IPS-NIHi7 (cell line): ENCODE results near the gene WNT8A.

Experiments
- DNase-seq: peaks from one replicate; pipeline ENCODE4 v3.0.0; 2012; ENCODE audit warnings: mixed read lengths; ENCODE audit errors: extremely low spot score

The WNT8A gene

DNA sequence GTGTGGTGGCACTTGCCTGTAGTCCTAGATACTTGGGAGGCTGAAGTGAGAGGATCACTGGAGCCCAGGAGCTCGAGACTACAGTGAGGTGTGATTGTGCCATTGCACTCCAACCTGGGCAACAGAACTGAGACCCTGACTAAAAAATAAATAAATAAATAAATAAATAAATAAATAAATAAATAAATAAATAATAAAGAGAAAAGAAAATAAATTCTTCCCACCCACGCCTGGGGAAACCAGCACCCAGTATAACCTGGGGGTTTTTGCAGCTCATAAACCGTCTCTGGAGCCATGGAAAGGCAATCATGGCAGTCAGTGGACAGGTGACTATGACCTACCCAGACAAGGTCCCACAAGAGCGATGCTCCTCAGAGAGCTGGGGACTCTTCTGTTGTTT, 7.9 kb downstream of the WNT8A start:
- no peak for DNase-seq

DNA sequence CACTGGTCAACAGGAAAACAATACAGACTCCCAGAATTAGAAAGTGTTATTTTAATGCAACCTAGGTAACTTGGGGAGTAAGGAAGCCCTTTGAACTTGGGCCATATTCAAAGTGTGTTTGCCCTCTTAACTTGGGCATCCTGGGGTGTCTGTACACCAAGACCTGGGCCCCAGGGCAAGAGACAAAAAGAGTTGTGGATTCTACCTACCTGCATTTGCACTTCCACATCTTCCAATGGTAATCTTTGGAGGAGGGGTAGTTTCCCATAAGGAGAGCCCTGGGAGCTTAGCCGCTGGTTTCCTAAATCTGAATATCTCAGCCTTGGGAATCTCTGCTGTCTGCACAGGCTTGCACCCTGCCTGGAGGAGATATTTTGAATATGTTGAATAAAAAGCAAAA, 8.5 kb downstream of the WNT8A start:
- DNase-seq = no peak

DNA sequence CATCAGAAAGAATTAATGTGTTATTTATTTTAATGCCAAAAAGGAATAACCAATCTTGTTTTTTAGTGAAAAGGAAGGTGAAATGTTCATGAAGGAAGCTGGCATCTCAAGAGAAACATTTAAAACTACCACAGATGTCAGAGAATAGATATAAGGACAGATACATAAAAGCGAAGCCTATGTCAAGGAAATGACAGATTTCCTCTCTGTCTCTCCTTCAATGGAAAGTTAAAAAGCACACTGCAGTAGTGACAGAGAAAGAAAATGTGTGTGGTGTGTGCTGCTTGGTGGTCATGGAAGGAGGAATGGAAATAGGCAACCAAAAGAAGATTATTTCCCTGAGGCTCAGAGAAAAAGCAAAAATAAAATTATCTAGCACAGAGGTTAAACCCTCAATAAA, 9.2 kb downstream of the WNT8A start:
- no peak for DNase-seq

DNA sequence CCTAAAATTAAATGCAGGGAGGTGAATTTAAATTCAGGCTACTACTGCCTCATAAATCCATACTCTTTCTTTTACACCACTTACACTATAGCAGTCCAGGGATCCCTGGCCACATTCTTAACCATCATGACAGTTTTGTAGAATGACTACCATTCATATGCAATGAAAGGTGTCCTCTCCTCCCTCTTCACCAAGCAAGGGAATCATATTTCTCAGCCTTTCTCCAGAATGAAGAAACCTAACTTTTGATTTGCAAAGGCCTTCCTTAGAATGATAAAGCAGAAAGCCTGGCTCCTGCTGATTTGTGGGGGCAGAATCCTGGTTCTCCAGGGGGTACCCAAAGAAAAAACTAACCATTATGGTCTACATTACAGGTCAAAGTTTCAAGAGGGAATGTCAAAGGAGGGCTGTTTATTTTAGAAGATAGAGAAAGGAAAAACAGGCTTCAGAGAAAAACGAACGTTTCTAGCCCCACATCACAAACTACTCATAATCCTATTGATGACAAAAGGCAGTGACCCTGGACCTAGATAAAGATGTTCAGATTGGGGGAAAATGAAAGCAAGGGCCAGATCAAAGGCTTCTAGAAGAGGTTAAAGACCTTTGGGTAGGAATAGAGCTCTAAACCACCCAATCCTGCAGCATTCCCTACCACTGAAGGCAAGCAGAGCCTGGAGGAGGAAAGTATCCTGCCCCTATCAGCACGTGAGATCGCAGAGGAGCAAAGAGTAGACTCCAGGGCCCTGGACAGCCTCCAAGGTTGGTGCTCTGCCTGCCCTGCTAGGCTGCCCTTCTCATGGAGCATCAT, 11.5 kb downstream of the WNT8A start:
- DNase-seq = peak; percentile 68

DNA sequence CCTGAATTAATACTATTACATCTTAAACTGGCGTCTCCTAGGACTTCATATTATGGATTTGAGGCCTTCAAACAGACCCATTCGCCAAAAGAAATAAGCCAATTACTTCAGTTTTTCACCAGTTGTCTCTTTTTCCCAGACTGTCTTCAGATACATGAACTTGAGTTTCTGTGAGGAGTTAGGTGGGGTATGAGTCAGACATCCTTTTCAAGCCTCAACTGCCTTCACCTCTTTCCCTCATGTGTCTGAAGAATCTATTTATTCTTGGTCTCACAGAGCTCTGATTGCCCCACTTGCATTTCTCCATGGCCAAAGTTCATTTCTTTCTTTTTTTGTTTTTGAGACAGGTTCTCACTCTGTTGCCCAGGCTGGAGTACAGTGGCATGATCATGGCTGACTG, 12.5 kb downstream of the WNT8A start:
- DNase-seq = no peak

DNA sequence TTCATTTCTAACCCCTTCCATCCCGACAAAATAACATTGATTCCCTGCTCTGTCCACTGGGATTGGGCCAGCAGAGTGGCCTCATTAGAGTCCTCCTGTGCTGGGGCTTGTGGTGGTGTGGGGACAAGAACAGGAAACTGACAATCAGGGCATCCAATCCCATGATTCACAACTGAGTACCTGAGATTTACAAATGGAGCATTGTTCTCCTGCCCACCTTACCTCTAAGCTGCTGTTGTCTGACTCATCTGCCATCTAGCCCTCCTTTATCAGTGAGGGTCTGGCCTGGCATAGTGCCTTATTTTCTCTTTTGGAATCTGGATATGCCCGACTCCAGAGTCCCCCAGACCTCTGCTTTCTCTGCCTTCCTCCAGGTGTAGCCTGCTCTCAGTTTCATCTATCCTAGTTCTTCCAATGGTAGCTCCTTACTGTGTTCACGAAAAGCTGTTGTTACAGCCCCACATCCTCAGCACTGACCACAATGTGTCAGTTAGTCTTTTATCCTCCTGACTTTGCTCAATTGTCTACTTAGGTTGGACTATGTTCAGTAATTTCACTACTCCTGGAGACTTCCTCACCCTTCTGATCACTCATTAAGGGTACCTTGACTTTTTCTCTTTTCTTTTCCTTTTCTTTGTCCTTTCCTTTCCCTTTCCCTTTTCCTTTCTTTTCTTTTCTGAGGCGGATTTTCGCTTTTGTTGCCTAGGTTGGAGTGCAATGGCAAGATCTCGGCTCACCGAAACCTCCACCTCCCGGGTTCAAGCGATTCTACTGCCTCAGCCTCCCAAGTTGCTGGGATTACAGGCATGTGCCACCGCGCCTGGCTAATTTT, 13.4 kb downstream of the WNT8A start:
- DNase-seq = no peak

DNA sequence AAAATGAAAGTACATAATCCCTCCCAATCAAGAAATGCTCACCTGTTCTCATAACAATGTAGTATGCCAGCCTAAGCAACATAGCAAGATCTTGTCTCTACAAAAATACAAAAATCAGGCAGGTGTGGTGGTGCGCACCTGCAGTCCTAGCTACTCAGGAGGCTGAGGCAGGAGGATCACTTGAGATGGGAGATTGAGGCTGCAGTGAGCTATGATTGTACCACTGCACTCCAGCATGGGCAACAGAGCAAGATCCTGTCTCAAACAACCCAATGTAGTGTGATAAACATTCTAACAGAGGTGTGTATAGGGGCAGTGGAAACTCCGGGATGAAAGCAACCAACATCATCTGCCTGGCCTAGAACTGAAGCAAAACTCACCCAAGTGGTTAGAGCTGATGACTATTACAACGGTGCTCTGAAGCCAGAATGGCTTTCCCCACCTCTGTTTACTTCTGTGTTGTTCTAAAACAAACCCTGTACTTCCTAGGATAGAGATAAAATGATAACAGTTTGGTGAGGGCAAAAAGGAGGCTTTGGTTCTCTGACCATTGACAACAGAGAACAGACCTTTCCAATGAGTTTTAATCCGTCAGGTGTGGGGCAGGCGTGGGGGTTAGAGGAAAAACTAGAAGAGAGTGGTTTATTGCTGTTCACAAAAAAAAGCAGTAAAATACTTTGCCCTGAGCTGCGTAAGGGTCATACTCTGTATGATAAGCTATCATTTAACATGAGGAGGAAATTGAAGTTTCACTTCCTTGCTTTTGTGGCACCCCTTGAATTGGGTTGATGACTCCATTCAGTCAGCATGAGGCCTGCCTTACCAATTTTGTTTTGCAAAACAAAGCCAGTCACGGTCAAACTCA, 18.9 kb downstream of the WNT8A start:
- no peak for DNase-seq

DNA sequence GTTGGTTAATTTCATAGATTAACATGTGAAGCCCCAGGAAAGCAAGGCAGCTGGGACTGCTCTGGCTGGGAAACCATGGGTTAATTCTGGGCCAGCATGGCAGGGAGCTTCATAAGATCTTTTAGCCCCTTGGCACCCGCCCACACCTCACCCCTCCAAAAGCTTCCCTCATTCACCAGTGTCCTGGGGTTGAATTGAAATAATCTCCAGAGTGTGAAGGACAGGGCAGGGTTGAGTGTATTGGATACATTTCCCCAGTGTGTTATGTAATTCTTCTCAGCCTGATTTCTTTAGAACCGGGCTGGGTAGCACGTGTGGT, 19.4 kb downstream of the WNT8A start:
- no peak for DNase-seq

DNA sequence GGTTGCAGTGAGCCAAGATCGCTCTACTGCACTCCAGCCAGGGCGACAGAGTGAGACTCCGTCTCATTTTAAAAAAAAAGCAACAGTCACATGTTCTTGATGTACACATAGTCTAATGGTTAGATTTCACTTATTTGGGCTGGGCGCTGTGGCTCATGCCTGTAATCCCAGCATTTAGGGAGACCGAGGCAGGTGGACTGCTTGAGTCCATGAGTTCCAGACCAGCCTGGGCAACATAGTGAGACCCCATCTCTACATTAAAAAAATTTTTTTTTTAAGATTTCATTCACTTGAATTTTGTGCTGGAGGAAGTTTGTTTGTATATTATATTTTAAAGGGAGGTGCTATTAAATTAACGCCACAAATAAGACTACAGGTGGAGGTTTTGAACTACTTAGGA, 21.9 kb downstream of the WNT8A start:
- no peak for DNase-seq

DNA sequence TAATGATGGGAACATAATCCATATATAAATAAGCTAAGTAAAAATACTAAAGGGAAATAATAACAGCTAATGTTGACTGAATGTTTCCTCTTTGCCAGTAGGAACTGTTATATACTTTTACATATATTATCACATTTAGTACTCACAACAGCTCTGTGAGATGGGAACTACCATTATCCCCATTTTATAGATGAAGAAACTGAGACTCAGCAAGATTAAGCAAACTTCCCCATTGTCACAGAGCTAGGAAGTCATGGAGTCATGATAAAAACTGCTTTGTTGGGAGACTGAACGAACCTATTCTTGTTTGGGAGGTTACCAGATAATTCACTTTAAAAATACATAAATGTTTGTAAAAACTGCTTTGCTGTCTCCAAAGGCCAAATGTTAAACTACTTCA, 23.4 kb downstream of the WNT8A start:
- DNase-seq = no peak

DNA sequence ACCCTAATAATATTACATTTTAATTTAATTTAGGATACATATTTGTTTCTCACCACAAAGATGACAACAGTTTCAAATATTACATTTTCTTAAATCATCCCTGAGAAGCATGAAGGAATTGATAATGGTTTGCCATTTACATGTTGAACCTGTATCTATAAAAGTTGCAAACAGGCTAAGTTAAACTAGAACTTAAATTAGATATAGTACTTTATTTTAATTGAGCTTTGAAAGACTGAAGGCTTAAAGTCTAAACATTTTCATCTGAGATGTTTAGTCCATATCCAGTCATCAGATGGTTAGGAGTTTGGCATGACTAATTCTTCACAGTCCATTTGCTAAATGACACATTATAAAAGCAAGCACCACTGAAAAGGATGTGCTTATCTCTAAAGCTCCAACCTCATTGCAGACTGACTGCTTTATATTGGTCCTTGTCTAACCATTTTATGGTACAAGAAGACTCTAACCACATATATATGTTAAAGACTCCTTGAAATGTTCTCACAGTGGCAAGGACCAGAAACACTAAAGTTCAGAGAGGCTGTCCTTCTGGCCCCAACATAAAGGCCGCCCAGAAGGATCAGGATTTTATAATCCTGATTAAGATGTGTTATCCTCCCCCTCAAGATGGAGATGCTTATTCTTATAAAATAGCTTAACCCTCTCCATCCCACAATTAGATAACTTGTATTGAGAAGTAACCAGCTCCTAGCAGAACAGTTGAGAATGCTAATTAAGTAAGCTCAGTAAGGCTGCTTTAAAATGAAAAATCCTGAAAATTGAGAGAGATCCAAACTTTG, 25.8 kb downstream of the WNT8A start:
- no peak for DNase-seq

DNA sequence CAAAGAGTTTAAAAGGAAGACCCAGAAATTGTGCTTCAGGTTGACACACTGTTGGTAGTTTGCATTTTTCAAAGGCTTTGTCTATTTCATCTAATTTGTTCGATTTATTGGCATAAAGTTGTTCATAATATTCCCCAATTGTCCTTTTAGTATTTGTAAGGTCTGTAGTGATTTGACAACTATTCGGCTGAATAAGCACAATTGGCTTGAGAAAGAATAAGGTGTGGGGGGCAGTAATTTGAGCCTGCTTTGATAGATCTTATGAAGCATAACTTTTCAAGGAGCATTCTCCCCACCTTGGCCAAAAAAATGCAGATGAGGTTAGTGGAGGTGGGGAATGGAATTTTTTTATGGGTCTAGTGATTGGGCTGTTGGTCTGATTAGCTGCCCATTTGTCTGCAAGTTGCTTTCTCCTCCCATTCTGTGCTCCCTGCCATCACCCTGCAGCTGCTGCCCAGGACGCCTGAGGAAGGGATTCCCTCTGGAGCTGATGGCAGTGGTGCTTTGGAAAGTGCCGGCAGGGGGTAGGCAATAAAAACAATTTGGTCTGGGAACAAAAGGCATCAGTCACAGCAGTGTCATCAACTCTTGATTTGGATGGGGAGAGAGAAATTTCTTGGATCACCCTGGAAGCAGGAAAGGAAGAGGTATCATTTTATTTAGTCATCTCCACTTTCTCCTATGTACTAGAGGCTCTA, 26.6 kb downstream of the WNT8A start:
- peak; percentile 43 for DNase-seq

DNA sequence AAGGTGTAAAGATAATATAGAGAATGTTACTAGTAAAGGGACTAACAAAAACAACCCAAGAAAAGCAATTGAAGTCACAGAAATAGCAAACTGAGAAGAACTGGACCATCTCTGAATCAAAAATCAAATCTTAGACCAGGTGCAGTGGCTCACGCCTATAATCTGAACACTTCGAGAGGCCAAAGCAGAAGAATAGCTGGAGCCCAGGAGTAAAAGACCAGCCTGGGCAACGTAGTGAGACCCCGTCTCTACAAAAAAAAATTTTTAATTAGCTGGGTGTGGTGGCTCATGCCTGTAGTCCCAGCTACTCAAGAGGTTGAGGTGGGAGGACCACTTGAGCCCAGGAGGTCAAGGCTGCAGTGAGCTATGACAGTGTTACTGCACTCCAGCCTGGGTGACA, 27.3 kb downstream of the WNT8A start:
- DNase-seq = no peak

DNA sequence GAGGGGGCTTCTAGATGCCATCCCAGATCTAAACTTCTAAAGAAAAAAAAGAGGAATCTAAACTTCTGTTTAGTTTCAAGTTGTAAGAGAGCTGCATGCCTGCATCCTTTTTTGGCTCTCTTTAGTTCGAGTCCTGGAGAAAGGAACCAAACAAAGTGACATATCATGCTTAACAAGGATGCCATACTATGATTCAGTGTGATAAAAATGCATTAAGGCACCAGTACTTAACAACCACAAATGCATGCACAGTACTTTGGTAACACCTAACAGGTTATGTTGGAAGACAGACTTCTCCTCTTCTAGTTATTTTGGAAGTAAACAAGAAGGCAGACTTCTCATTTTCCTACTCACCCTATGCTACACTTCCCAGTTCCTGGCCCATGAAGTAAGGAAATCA, 28.1 kb downstream of the WNT8A start:
- DNase-seq = no peak

DNA sequence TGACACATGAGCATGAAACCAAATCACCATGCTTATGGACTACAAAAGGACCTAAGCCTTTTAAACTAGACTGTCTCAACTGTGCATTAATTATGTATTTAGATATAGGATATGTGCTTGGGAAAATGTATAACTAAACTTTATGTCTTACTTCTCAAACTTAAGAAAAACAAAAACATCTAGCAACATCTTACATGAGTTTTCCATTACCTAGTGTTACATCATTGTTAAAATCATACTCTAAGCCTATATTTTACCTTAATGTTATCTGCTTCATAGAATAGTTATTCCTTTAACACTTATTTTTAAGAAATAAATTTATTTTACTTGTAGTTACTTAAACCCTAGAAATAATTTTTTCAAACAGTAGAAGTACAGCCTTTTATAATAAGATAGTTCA, 31.4 kb downstream of the WNT8A start:
- DNase-seq = no peak

DNA sequence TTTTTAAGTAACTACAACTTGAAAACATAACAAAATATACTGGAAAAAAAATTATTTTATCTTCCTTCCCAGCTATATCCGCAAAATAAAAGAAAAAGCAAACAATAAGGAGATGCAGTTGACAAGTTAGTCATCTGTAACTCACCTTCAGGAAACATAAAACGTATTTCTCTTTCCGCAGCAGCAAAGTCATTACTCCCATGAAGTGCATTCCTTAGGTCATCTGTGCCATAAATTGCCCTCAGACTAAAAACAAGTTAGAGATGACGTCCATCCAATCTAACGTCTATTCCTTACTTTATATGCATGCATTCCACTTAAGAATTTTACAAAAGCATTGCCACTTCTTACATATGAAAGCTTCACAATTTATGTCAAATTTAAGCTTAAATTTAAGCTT, 44.5 kb downstream of the WNT8A start:
- no peak for DNase-seq

DNA sequence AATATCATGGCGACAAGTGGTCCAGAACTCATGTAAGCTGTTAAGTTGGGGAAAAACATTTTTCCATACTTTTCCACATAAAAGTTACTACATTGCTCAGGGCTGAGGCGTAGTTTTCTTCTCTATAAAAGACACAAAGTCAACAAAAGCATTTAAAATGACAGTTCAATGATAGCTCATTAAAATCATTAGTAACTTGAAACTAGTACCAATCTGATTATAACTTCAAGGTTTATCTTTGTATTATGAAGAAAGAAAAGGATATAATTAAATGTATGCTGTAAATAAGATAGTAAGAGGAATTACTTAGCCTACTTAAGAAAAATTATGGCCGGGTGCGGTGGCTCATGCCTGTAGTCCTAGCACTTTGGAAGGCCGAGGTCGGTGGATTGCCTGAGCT, 45.5 kb downstream of the WNT8A start:
- no peak for DNase-seq

DNA sequence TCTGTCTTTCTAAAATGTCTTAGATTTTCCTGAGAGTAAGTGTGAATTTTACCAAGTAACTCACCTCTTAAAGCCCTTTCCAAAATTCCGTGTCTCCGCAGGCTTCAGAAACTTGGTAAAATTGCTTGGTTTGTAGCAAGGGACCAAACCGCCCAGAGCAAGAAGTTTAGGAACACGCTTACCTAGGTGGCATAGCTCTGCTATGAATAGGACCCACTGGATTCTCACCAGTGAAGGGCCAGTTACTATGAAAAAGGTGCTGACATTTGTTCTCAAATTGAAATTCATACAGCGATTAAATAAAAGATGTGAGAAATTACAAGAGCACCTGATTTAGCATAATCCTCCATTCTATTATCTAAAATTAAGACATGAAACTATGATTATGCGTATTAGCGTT, 48.7 kb downstream of the WNT8A start:
- no peak for DNase-seq

DNA sequence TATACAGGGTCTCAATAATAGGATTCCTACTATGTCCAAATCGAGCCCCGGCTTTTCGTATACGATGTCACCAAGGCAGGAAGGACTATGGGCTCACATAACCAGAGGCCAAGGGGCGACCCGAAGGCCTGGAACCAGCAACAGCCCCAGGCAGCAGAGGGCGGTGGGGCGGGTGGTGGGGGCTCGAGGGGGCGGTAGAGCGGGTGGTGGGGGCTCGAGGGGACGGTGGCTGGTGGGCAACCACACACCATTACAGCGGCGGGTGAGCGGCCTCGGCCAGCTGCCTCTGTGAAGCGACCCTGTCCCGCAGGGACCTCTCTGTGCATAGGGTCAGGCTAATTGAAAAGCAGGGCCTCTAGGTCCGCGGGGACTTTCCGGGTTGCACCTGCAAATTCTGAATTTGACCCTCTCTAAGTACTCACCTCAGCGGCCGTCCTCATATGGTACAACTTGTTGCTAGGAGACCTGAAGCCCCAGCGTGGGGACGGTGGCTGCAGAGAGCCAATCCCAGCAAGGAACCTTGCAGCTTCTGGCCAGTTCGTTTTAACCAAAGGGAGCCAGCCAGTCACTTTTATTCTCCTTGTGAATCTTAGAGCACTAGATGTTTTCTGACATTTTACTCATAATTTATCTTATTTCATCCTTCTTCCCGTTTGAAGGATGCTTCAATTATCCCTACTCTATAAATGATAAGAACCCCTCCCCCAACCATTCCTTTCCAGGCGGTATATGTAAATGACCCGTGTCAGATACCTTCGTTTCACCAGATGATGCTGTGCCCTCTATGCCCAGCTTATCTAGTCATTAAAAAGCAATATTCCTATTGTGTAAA, 55.3 kb downstream of the WNT8A start, which contains the start of gene NME5:
Gene NME5, minus strand, starts transcription at position 480 of the 832 bp plus-strand sequence. CDS start 648 bp downstream, outside the sequence.
- DNase-seq = peak; percentile 77

DNA sequence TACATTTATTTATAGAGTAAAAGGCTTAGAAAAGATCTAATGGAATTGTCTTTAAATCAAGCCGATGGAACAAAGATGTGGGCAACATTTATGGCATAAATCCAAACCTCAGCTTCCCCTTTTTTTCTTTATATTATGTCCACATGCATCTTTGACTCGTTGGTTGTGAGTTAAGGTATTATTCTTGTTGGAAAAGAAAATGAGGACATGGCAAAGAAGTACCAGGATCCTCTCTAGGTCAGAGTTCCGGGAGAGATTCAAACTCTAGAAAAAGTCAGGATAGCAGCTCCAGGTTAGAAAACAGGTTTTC, 55.9 kb downstream of the WNT8A start:
- DNase-seq = no peak
